Left colon (tissue), 2 donors: ENCODE measurements around the gene FHL3. TPM values are rescaled to one million over a fixed set of nuclear protein-coding genes. Genes with fewer than 3 reads are reported as not detected.
A peak's percentile ranks its signal among the peaks of the same experiment; 100 is the strongest.
"Not testable (repeated sequence)": the region's sequence is repeated elsewhere in the genome, so short reads cannot be mapped to it uniquely, and the experiment has no call there.

ENCODE experiments used
- ATAC-seq: fragments of 200-7000 bp; cut with Tn5 transposase; one replicate; pipeline ENCODE4 v1.9.1; 2020; ENCODE audit warnings: mild to moderate bottlenecking, moderate library complexity
- DNase-seq, 2 donors: peaks; one replicate each; pipeline ENCODE4 v3.0.0-alpha.2; 2020
- intact Hi-C, 2 donors: fragments of 100-400 bp; cut with DNase I in 1 of 2; cut with micrococcal nuclease in 1 of 2; formaldehyde crosslinking; loops; one replicate each; pipeline versions ENCODE4 v1.11.2 to v1.14.0; 2022; cut with DNase I, micrococcal nuclease
- total RNA-seq, 2 donors: library from RNA; stranded (reverse); fragmentation: NEBNext Ultra II Directional; extraction: Animal tissue kit (Norgen Biotek cat#: 25700); gene quantifications; one replicate each; pipeline ENCODE4 v1.2.1, GENCODE V29; 2021
- donor health status: DM: no; HTN: no; CAD: no.
- donor health status: DM: yes; HTN: yes; CAD: no.

Gene FHL3
- total RNA-seq, 2 donors from 2014 or later, result 2.5 to 6.8 TPM

DNA sequence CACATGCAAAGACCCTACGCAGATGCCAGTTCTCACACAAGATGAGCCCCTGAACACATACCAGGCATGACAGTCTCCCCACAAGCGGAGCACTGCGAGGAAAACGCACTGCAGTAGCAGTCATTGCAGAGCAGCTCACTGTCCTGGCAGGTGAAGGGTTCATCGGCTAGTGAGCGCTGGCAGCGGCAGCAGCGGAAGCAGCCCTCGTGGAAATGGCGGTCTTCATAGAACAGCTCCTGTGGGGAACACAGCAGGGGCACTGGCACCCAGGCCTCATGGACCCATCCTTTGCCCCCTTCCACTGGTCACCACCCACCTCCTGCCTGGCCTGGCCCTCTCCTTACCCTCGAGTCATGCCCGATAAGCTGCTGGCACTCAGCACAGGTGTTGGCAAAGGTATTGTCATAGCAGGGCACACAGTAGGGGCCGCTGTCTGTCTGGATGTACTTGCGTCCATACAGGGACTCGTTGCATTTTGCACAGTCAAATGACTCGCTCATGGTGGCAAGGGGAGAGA, 6.3 kb downstream of the FHL3 start:
- no peak for ATAC-seq
- intact Hi-C loops, result no loop called here
- no peak for DNase-seq

GRCh38 chr1:37998089-37998808, 7.1 kb downstream of the FHL3 start:
- intact Hi-C loops, result no loop called here
- ATAC-seq (no peak), DNase-seq (no peak)

DNA sequence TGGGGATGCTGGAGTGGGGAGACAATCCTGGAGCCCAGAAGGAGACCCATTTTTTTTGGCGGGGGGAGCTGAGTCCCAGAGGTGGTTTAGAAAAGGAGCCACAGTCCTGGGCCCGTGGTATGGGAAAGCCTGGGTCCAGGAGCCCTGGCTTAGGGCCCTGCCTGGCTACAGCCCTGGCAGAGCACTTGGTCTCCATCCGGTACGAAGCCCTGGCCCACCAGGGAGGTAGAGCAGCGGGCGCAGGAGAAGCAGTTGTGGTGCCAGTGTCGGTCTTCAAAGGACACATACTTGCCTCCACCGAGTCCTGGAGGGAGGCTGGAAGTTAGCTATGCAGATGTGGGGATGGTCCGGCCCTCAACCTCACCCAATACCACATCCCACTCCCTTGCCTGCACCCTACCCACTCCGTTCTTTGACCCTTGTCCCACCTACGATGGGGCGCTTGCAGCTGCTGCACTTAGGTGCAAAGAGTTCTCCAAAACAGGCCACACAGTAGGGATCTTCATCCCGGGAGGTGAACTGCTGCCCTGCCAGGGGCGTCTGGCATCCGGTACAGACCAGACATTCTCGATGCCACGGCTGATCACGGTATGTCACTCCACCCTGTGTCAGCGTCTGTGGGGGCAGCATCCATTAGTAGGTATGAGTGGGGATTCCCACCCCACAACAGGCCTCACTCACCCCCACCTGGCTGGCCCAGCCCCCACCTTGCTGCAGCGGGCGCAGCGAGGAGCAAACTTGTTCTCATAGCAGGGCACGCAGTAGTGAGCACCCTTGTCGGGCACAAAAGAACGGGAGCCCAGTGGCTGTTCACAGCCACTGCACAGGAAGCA, 7.8 kb downstream of the FHL3 start:
- intact Hi-C loops, result no loop called here
- ATAC-seq (no peak), DNase-seq (no peak)

GRCh38 chr1:37995751-37996345, 9.5 kb downstream of the FHL3 start:
- ATAC-seq, result peak; percentile 63
- intact Hi-C loops, result no loop called here
- DNase-seq, result peak; percentile 63 to 89

DNA sequence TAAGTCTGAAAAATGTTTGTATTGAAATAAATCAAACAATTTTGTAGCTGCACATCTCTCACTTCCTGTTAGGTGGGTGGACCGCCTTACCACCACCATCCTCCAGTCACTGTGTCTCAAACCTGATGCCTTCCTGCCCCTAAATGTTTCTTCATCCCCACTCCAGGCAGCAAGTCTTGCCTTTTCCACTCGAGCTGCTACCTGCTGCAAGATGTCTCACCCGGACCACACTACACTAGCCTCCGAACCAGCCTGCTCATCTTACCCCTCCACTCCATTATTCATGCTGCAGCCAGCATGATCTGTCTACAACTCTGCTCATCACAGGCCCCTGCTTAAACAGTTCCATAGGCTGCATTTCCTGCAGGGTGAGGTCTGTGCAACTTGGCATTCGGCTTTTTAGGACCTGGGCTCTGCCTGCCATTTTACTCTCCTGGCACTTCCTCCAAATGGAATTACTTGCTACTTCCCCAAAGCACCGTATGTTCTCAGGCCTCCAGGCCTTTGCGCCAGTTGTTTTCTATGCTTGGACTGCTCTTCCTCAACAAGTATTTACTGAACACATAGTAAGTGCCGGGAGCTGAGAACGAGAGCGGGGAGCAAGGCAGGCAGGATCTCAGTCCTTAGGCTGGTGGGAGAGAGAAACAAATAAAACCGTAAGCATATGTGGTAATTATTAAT, 10.3 kb downstream of the FHL3 start:
- intact Hi-C loops, result no loop called here
- ATAC-seq (peak; percentile 12), DNase-seq (no peak)

DNA sequence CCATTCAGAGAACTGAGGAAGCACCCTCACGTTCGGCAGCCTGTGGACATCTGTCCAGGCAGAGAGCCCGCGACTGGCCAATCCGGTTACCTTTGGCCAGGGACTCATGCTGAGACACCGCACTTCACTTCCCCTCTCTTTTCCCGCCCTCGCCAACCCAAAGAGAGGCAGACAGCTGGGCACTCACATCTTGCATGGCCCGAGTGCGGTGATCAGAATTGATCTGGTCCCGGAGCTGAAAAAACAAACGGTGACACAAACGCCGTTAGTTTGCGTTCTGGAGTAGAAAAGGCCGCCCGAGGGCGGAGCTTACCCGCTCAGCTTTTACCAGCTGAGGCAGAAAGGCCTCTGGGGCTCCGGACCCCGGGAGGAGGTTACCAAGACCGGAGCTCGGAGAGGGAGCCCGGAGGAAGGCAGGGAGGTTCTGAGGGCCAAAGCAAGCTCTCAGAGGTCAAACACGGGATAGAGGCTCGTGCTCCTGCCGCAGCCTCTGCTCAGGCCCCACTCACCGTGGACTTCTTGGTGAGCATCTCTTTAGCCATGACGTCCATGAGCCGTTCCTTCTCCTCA, 15.9 kb downstream of the FHL3 start:
- intact Hi-C loops, result loop anchor here in 1 of 2 donors (5.0 kb wide), 1 partner anchor 33 kb away; no protein-coding TSS in a partner anchor
- peak; percentile 42 for ATAC-seq
- DNase-seq, result peak; percentile 41 to 60

DNA sequence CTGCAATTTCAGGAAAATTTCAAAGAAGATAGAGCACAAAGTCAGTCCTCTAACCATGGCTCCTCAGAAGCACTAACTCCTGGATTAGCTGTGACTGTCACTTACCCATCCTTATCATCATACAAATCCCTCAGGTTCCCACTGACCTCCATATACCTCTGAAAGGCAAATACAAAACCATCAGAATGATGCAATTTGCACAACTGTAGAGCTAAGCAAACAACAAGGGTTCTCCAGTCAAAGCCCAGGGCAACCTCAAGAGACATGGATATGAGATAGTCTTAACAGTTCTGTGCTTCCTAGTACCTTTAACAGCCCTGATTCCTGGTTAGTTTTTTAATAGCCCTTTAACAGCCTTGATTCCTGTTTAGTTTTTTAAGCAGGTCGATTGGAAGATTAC, 17.6 kb downstream of the FHL3 start:
- no peak for ATAC-seq
- no peak for DNase-seq
- intact Hi-C loops, result loop anchor here in 1 of 2 donors (5.0 kb wide), 1 partner anchor 35 kb away; no protein-coding TSS in a partner anchor

DNA sequence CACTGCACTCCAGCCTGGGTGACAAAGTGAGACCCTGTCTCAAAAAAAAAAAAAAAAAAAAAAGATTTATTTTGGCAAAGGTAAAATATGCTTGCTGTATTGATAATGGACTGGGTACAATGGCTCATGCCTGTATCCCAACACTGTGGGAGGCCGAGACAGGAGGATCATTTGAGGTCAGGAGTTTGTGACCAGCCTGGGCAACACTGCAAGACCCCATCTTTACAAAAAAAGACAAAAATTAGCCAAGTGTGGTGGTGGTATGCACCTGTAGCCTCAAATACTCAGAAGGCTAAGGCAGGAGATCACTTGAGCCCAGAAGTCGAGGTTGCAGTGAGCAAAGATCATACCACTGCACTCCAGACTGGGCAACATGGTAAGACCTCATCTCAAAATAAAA, 21.8 kb downstream of the FHL3 start:
- DNase-seq (no peak), ATAC-seq (no peak)
- intact Hi-C loops, result no loop called here

DNA sequence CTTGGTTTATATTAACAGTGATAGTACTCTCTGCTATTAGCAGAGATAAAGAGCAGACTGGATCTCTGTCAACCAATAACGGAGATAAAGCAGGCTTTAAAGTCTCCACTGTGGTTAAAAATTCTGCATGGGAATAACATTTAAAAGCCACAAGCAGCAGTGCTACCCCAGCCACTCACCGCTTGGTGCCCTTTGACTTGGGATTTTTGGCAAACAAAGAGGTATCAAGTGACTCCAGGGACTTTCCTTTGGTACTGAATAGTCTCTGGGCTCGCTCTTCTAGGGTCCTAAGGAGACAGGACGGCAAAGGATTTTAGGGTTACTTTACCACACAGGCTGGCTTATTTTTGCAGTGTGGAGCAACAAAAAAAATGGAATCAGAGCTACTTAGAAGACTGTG, 26.8 kb downstream of the FHL3 start:
- intact Hi-C loops, result no loop called here
- DNase-seq (no peak), ATAC-seq (no peak)

DNA sequence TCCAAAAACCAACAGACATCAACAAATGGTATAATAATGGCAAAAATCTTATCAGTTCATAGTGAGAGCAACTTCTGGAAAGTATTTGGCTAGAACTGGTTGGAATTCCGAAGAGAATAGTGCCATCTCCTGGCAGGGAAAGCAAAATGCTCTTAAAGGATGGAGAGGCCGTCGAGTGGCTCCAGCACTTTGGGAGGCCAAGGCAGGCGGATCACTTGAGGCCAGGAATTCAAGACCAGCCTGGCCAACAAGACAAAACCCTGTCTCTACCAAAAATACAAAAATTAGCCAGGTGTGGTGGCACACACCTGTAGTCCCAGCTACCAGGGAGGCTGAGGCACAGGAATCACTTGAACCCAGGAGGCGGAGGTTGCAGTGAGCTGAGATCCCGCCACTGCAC, 30.2 kb downstream of the FHL3 start:
- ATAC-seq, result peak; percentile 82
- DNase-seq, result not testable (repeated sequence)

DNA sequence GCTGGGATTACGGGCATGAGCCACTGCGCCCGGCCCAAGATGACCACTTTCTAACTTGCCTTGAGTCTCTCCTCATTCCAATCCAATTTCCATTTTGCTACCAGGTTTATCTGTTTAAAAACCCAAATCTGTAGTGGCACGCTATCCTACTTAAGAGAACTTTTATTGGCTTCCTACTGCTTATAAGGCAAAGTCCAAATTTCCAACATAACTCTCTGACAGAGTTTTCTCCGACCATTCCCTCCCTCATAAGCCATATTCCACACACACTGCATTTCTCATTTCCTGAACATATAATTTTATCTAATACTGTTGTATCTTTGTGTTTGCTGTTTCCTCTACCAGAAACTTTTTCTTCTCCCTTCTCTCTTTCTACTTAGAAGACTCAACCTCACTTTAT, 30.7 kb downstream of the FHL3 start:
- DNase-seq (no peak), ATAC-seq (peak; percentile 68)
- intact Hi-C loops, result no loop called here

More for the DNA sequence above, 30.2 kb downstream of the FHL3 start:
- intact Hi-C loops, result not testable (repeated sequence)

DNA sequence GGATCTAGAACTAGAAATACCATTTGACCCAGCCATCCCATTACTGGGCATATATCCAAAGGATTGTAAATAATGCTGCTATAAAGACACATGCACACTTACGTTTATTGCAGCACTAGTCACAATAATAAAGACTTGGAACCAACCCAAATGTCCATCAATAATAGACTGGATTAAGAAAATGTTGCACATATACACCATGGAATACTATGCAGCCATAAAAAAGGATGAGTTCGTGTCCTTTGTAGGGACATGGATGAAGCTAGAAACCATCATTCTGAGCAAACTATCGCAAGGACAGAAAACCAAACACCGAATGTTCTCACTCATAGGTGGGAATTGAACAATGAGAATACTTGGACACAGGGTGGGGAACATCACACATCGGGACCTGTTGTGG, 31.6 kb downstream of the FHL3 start:
- ATAC-seq, intact Hi-C loops: not testable (repeated sequence)

DNA sequence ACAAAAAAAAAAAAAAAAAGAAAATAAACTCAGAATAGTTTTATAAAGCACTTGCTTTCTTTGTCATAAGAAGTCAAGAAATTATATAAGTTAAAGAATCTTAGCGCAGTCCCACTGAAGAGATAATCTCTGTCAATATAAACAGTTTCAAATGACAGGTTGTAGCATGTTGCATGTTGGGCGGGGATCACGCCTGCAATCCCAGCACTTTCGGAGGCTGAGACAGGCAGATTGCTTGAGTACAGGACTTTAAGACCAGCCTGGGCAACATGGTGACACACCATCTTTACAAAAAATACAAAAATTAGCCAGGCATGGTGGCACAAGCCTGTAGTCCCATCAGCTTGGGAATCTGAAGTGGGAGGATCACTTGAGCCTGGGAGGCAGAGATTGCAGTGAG, 40.0 kb downstream of the FHL3 start:
- ATAC-seq (no peak), DNase-seq (no peak)
- intact Hi-C loops, result no loop called here

More for the DNA sequence above, 31.6 kb downstream of the FHL3 start:
- not testable (repeated sequence) for DNase-seq

GRCh38 chr1:37964106-37964505, 41.2 kb downstream of the FHL3 start:
- intact Hi-C loops, ATAC-seq, DNase-seq: not testable (repeated sequence)

DNA sequence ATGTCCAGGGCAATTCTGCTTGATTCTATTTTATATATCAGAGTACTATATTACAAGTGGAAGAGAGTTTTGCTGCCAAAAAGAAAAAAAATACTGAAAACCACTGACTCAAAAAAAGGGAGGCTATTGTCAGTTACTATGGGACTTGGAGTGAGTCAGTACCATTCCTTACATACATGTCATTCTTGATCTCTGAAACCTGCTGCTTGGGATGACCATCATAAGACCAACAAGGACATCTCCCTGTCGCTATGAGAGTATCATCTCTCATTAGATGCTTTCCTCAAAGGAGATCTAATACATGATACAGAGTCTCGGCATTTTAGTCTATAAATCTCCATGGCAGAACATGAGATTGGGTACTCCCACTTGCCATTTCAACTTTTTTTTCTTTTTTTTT, 46.6 kb downstream of the FHL3 start:
- intact Hi-C loops, result no loop called here
- DNase-seq, result no peak
- no peak for ATAC-seq

DNA sequence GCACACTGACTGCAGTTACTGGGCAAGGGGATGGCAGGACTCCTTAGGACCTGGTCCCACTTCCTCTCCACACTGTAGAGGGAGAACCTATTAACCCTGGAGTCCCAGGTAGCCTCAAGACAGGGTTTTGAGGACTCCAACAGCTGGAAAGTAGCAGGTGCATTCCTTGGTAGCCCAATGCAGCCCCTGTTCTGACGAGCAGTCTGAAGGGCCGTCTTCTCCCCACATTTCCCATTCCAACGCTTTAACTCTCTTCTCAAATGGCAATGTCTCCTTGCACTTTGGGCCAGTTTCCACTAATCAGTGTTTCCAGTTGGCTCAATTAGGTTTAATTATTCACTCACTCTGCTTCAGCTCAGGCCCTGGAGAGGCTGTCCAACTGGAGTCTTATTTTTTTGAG, 49.6 kb downstream of the FHL3 start:
- intact Hi-C loops, result no loop called here
- ATAC-seq (no peak), DNase-seq (no peak)

- intact Hi-C loops, result no loop called here
- ATAC-seq (no peak), DNase-seq (no peak)
These were observed 50.9 kb downstream of the FHL3 start for GRCh38 chr1:37954316-37954971.

DNA sequence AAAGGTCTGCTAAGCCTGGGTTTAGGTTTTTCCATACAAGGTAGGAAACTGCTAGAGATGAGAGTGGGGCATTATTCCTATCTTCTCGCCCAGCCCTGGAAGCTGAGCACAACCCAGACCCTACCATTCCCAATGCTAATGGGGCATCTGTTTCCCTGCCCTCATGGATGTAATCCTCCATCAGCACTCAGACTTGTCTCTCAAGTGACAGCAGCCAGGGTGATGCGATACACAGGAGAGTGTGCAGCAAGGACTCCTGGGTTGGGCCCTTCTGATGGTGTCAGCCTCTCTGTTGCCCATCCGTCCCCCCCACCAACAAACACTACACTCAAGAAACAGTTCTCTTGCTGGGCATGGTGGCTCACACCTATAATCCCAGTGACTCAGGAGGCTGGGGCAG, 52.6 kb downstream of the FHL3 start:
- ATAC-seq (no peak), DNase-seq (no peak)
- intact Hi-C loops, result no loop called here
